GM19438 (cell line): ENCODE data around the gene LTO1.

Experiments
- ATAC-seq: cut with Tn5 transposase; IDR thresholded peaks from one replicate; pipeline ENCODE4 v1.9.1; 2021; ENCODE audit warnings: low read depth; ENCODE audit not compliant: unreplicated experiment

Gene LTO1

DNA sequence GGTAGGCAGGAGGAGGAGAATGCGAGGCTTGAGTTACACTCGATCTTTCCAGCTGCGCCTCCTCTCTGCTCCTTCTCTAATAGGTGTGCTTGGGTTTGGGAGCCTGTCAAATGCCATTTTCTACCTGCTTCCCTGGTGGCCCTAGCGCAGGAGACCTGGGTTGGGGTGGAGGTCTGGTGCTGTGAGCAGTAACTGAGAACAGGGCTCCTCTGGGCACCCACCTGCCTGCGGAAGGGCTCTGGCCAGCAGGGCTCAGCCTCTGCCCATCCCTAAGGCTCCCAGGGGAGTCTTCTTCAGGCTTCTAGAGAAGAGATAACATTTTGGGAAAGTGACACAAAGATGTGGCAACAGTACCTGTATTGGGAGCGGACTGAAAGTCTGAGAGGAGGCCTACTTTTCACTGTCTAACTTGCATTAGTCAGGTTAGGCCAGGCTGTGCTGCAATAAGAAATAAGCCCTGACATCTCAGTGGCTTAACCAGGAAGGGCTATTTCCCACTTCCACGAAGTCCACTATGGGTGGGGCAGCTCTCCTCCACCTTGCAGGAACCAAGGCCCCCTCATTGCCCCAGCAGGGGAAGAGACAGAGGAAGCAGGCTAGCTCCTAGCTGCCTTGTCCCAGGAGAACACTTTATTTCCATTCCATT, 7.7 kb upstream of the LTO1 start:
- no peak for ATAC-seq

DNA sequence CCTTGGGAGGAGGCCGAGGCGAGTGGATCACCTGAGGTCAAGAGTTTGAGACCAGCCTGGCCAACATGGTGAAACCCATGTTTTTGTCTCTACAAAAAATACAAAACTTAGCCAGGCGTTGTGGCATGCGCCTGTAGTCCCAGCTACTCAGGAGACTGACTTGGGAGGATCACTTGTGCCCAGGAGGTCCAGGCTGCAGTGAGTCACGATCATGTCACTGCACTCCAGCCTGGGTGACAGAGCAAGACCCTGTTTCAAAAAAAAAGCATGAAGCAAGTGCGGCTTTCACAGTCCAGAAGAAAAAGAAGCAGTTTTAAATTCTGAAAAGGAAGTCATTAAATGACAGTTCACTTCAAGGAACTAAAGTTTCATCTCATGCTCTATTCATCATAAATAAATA, 7.1 kb upstream of the LTO1 start:
- ATAC-seq, result no peak

DNA sequence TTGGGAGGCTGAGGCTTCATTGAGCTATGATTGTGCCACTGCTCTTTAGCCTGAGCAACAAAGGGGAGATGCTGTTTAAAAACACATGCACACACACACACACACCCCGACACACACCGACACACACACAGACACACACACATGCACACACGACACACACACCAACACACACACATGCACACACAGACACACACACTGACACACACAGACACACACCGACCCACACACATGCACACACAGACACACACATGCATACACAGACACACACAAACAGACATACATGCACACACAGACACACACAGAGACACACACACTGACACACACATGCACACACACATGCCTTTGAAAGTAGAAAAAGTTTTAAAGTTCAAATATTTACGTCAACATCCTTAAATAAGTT, 5.5 kb upstream of the LTO1 start:
- ATAC-seq, result no peak

DNA sequence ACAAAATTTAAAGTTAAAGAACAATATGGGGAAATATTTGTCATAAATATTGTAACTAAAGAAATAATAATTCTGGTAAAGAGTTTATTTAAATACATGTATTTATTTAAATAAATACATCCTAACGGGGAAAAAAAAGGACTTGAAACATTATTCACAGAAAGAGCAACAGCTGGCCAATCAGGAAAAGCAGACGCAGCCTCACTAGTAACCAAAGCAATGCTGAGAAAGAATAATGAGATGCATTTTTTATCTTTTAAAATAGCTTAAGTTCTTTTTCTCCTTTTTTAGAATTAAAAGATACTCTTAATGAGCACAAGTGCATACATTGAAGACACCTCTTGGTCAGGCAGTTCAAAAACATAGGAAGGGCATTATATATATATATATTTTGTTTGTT, 2.6 kb upstream of the LTO1 start:
- ATAC-seq, result no peak

DNA sequence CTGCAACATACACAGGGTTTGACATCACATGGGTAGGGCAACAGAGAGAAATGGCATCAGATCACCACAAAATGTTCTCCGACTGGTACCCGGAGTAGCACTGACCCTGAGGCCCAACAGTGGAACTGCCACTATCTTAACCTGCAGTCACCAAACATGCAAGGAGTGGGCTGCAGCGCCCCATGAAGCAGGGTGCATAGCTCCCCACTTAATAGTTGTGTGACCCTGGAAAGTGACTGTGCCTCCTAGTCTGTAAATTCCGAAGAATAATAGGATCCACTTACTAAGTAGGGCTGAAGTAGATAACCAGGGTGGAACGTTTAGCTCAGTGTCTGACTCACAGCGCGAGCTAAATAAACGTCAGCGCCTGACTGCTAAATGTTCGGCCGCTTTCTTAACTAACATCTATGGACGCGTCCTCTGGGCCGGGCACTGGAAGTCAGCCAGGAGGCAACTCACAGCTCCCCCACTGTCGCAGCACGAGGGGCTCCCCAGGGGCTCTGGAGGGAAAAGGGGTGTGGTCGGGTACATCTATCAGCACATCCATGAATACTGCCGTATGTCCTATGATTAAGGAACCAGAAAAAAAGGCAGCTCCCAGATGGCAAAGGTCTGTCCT, 777 bp downstream of the LTO1 start:
- ATAC-seq, result no peak

DNA sequence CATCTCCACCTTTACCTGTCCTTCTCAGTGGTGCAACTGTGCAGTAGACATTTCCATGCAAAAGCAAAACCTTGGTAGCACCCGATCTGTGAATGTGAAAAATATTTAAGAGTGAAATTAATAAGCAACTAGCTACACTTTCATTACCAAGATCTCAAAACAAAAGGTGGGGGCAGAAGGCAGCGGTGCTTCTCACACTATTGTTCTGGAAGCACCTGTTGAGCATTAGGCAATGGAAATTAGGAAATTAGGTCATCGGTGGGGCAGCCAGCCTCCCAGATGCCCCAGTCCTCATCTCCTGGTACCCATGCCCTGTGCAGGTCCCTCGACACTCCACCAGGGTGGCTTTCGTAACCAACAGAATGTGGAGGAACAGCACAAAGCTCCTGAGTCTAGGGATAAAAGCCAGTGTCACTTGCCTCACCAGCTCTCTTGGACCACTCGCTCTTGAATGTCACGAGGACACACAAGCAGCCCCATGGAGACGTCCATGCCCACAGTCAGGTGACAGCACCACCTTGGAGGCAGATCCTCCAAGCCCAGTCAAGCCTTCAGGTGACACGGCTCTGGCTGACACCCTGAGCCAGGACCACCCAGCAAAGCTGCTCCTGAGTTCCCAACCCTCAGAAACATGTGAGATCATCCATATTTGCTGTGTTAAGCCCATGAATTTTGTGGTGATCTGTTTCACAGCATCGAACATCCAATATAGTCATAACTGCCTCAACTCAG, 3.3 kb downstream of the LTO1 start:
- ATAC-seq, result no peak

DNA sequence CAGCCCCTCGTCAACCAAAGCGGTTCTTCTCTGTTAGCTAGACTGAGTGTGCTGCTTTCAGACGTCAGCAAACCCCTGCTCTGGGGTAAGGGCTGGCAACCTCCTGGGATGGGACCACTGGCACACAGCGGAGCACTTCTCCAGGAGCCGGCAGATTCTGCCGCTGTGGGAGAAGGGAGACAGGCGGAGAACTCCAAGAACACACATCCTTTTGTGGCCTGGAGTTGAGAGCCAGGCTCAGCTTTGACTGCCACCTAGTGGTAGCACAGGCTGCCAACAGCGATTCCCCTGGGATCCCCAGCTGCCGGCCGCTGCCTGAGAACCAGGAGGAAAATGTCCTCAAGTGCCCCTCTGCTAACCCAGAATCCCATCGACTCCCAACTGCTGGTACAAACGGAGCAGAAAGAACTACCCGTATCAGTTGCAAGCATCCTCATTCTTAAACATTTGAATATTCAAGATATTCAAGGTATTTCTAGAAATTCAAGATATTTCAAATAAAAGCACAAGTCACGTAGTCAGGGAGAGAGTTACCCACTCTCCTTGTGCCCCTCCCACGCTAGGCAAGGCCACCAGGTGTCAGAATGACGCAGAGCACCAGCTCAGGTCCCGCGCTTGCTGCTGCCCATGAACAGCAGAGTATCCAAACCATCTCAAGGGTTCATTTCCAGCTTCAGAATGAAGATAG, 4.9 kb downstream of the LTO1 start:
- ATAC-seq, result no peak

DNA sequence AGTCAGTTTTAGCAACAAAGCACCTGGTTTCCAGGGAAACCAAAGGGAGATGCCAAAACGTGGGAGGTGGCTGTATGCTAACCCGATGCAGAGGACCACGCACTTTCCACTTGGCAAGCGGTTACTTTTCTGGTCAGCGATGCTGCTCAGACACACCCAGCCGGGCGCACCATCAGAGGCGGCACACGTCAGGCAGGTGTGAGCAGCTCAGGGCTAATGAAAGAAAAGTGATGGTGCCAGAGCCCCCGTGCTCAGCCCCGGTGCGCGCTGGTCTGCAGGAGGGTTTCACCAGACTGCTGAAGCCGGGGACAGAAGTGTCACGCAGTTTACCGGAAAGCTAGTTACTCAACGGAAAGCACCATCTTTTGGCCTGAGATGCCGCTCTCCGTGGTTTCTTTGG, 5.7 kb downstream of the LTO1 start:
- ATAC-seq, result no peak

DNA sequence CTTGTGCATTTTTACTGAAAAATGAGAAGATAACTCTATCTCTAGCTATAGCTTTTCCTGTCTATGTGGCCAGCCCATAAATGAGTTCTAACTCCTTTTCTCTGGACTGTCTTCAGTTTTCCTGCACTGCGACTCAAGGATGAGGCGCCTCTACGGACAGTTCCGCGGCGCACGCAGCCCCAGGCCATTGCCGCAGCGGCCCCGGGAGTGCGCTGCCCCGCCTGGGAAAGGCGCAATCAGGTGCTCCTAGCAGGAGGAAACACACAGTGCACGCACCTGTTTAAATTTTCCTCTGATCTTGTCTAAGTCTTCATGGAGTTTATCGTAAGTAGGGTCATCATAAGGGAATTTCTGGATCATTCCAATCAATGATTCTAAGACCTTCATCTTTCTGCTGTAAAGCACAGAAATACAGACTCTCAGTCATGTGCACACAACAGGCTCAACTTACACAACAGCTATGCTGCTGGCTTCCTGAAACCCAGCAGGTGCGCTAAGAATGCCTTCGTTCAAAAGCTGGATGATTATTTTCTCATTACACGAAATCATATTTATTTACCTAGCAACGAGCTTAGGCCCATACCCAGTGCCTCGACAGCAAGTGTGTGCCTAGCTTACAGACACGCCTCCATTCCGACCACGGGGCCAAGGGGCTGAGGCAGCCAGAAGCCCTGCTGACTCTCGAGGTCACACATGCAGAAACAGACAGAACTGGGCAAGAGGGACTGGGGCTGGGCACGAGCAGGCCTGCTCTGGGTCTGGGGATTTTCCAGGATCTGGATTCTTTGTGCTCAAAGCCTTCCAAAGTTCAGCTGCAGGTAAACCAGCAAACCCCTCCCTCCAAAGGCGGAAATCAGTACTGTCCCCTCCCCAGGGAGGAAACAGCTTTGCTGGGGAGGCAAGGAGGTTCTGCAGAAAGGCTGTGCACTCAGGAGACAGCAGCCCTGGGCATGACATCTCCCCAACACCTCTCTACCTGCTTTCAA, 7.2 kb downstream of the LTO1 start:
- no peak for ATAC-seq

DNA sequence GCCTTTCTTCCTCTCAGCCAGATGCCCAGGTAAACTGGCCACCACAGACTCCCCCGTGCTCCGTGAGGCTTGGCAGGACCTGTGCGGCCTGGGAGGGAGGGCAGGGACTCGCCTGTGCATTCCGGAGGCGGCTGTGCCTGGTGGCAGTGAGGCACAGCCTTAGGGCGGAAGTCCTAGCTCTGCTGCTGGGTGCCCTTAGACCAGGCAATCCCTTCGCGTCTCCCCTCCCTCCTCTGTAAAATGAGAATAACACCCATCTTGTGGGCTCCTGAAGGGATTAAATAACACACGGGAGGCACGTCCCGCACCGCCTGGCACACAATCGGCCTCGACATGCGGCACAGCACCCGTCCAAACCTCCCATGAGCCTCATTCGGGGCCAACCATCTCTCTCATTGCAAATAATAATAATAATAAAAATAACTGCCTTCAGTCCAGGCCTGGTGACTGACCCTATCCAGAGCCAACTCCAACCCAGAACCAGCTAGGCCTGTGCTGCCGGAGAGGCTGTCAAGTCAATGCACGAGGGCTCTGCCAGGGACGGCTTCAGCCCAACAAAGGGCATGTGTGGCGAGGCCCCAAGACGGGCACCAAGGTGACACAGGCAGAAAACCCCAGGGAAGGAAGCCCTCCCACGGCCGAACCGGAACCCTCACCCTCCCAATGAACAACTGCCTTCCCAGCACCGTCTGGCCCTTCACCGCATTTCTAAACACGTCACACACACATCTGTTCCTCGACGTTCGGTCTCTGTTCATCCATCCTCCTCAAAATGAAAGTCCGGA, 8.2 kb downstream of the LTO1 start:
- ATAC-seq, result no peak

DNA sequence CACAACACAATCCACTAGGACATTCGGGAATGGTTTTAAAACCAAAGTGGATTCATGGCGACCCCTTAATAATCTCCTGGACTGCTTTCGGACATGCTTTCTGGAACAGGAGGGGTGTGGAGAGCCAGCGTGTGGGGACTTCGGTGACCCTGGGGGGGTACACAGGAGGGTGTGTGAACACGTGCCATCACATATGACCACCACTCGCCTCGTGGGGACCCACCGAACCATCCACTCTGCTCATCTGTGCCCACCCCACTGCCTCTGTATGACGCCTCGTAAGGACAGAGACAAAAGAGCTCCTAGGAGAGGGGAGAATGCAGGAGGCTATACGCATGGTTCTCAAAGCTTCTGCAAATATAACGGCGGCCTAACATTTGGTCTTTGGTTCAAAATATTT, 8.9 kb downstream of the LTO1 start:
- no peak for ATAC-seq

DNA sequence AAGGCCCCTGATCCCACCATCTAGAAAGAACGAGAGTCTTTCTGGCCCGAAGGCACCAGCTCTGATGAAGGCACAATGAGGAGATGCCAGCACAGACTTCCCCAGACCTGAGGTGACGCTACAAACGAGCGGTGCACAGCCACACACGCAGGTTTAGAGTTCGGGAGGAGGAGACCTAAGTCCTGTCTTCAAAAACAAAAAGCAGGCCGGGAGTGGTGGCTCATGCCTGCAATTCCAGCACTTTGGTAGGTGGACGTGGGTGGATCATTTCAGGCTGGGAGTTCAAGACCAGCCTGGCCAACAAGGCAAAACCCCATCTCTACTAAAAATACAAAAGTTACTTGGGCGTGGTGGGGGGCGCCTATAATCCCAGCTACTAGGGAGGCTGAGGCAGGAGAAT, 9.5 kb downstream of the LTO1 start:
- no peak for ATAC-seq

DNA sequence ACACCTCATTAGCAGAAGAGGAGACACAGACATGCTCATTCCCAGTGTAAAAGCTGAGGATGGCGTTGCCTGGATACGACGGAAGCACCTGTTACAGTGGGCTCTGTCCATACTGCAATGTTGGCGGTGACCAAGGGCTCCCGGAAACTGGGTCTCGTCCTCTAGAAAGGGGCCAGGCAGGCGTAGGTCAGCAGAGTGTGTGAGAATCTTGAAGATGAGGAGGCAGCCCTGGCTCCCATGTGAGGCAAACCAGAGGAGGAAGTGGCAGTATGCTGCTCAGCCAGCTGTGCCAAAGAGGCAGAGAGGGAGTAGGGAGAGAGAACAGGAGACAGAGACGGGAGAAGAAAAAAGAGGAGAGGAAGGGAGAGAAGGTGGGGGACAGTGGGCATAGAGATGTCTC, 10.3 kb downstream of the LTO1 start:
- no peak for ATAC-seq

DNA sequence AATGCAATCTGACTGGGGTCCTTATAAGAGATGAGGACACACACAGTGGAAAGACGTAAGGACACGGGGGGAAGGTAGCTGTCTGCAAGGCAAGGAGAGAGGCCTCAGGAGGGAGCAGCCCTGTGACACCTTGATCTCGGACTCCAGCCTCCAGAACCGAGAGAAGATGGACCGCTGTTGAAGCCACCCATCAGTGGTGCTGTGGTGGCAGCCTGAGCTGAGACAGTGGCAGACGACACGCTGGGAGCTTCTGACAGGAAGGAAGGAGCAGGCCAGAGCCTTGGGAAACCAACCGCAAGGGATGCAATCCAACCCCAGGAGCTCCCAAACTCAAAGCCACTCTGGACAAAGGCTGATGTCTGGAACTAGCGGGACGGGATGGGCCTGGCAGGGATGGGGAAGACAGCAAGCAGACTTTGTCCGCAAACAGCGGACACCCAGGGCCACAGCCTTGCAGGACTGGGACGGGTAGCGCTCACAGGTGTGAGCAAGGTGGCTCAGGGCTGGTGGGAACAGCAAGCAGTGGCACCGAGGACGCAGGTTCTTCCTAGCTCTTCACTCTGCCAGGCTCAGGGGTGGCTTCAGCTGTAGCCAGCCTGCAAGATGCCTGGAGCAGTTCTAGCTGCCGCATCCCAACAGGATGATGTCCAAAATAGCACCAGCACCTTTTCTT, 10.9 kb downstream of the LTO1 start:
- ATAC-seq, result no peak

DNA sequence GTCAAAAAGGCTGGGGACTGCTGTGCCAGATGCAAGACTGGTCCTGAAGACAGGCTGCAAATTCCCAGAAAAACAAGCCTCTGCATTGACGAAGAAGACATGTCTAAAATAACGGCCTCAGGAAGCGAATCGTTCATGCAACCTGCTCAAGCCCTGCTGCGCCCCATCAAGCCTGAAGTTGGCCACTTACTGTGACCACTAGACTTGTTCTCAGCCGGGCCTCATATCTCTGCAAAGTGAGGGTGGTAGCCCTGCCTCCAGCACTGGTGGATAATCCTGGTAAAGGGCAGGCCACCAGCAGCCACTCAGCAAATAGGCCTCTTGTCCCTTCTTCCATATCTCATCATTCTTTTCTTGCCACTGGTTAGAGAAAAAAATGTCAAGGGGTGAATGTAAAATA, 11.8 kb downstream of the LTO1 start:
- ATAC-seq, result no peak

DNA sequence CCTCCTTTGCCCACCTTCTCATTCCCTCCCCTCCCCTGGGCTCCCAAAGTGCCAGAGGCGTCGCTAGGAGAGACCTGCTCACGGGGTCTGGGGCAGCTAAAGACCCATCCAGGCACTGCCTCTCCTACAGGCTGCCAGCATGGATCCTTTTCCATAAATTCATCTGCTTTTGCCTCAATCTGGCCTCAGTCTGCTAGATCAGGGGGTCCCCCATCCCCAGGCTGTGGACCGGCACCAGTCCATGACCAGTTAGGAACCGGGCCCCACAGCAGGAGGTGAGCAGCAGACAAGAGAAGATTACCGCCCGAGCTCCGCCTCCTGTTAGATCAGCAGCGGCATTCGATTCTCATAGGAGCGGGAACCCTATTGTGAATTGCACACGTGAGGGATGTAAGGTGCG, 12.3 kb downstream of the LTO1 start:
- ATAC-seq, result no peak

DNA sequence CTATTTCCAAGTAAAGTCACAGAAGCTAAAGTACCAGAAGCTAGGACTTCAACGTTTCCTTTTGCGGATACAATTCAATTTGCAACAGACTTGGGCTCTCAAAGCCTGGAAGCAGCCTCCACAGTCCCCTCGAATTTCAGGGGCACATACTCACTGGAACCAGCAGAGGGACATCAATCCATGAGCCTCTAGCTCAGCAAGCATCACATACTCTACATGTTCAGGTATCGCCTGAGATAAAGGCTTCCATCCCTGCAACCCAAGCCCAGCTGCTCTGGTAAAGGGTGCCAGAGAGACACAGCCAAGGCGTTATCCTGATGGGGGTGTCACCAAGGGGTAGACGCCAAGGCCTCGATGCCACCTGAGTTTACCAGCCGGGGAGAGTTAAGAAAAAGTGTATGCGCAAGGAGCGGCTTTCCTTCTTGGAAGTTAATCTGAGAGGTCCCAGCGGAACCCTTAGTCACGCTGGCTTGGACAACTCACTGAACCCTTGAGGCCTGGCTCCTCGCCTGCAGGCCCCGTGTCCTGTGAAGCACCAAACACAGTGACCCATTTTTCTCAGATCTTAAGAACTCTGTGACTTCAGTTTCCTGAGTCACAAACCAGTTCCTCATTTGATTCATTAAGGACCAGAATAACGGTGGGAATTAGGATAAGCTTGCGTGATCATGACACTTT, 13.0 kb downstream of the LTO1 start:
- ATAC-seq, result no peak

DNA sequence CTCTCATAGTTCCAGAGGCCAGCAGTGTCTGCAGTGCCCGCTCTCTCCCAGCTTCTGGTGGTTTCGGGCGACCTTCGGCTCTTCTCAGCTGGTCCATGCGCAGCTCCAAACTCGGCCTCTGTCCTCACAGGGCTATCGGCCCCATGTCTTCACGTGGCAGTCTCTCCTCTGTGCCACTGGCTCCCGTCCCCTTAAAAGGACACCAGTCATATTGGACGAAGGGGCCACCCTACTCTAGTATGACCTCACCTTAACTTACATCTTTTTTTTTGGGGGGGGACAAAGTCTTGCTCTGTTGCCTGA, 13.8 kb downstream of the LTO1 start:
- ATAC-seq, result no peak

DNA sequence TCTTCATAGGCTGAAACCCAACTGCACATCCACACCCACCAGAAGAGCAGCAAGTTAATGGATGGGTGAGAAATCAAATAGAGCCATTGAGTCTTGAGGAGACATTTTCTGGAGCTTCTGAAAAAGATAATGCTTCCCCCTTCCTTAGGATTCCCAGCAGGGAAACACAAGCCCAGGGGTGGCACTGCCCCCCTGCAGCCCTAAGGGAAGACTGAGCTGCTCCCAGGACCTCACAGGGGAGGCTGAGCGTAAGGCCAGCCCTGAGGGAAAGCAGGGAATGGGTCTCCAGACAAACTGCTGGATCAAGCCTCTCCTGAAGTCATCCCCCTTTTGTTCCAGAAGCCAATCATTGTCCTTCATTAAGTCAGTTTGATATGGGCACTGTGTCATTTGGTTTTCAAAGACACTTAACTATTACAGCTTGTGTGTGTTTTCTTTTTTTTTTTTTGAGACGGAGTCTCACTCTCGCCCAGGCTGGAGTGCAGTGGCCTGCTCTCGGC, 15.1 kb downstream of the LTO1 start:
- ATAC-seq, result no peak
